SJSA1 (cell line): Measurements from ENCODE around the gene POMC. TPM values are rescaled to one million over a fixed set of nuclear protein-coding genes. Genes with fewer than 3 reads are reported as not detected.
"Not testable (repeated sequence)": the region's sequence is repeated elsewhere in the genome, so short reads cannot be mapped to it uniquely, and the experiment has no call there.

ENCODE experiments used
- DNase-seq, 2 experiments: peaks; one replicate each; pipeline ENCODE4 v3.0.0-alpha.2; 2015 to 2020; ENCODE audit warnings: low spot score in 2 of 2, low read depth in 1 of 2
- H3K27ac ChIP-seq: fragments of 250-450 bp; sonication (Bioruptor Pico); 2 replicates; pipeline ENCODE4 v1.5.1; 2020; ENCODE audit warnings: mild to moderate bottlenecking, moderate library complexity
- H3K27me3 ChIP-seq: fragments of 250-450 bp; sonication (Bioruptor Pico); replicated peaks from 2 replicates; pipeline ENCODE4 v1.5.1; 2020; ENCODE audit warnings: mild to moderate bottlenecking, moderate library complexity
- H3K36me3 ChIP-seq: fragments of 250-450 bp; sonication (Bioruptor Pico); 2 replicates; pipeline ENCODE4 v1.5.1; 2020; ENCODE audit warnings: mild to moderate bottlenecking
- H3K4me1 ChIP-seq: fragments of 250-450 bp; sonication (Bioruptor Pico); replicated peaks from 2 replicates; pipeline ENCODE4 v1.6.1; 2021; ENCODE audit warnings: mild to moderate bottlenecking
- H3K4me3 ChIP-seq: fragments of 250-450 bp; sonication (Bioruptor Pico); 2 replicates; pipeline ENCODE4 v1.5.1; 2020; ENCODE audit warnings: mild to moderate bottlenecking
- H3K9me3 ChIP-seq: fragments of 250-450 bp; sonication (Bioruptor Pico); replicated peaks from 2 replicates; pipeline ENCODE4 v1.5.1; 2020; ENCODE audit warnings: mild to moderate bottlenecking
- total RNA-seq: library from RNA; depleted of rRNA; stranded (reverse); fragments of >200 nt; shearing (Covaris generic); gene quantifications from 2 replicates; pipeline ENCODE4 v1.2.3, GENCODE V29; 2014

The POMC gene
- total RNA-seq, 1 experiment from 2014 or later = not detected

- Histone ChIP-seq H3K36me3 (no peaks in the 10 kb centered on the region), H3K4me1 (peaks cover 5% of the 10 kb centered on the region; the same call in 1 of the 2 replicates), H3K27me3 (peaks cover 55% of the 10 kb centered on the region), H3K4me3 (no peak overlapping the region), H3K27ac (no peak overlapping the region), H3K9me3 (no peaks in the 10 kb centered on the region)
- no peak for DNase-seq
Observed at GRCh38 chr2:25169073-25169470, 692 bp upstream of the POMC start.

- Histone ChIP-seq H3K27ac (no peak overlapping the region), H3K27me3 (peaks cover 55% of the 10 kb centered on the region)
- DNase-seq = no peak
Observed at GRCh38 chr2:25165992-25166875, 2.1 kb downstream of the POMC start.

GRCh38 chr2:25164561-25164960 is 3.8 kb downstream of the POMC start:
- DNase-seq = no peak
- peaks cover 45% of the 10 kb centered on the region for H3K27me3 ChIP-seq
- H3K4me3 ChIP-seq = no peak overlapping the region
- H3K27ac ChIP-seq = no peak overlapping the region
- no peaks in the 10 kb centered on the region for H3K9me3 ChIP-seq
- H3K36me3 ChIP-seq = no peaks in the 10 kb centered on the region
- peaks cover 5% of the 10 kb centered on the region; the same call in 1 of the 2 replicates for H3K4me1 ChIP-seq

More at GRCh38 chr2:25165992-25166875, 2.1 kb downstream of the POMC start:
- Histone ChIP-seq H3K4me3 (no peak overlapping the region), H3K36me3 (no peaks in the 10 kb centered on the region), H3K4me1 (peaks cover 5% of the 10 kb centered on the region; the same call in 1 of the 2 replicates), H3K9me3 (no peaks in the 10 kb centered on the region)

- H3K4me1 ChIP-seq, H3K36me3 ChIP-seq, DNase-seq, H3K4me3 ChIP-seq, H3K27ac ChIP-seq, H3K9me3 ChIP-seq: not testable (repeated sequence)
- H3K27me3 ChIP-seq = peaks cover 20% of the 10 kb centered on the region
Observed at GRCh38 chr2:25162061-25162460, 6.3 kb downstream of the POMC start.

GRCh38 chr2:25161055-25161781 is 7.2 kb downstream of the POMC start:
- no peaks in the 10 kb centered on the region for H3K36me3 ChIP-seq
- H3K4me1 ChIP-seq = no peaks in the 10 kb centered on the region
- no peak overlapping the region for H3K4me3 ChIP-seq
- no peak for DNase-seq
- no peaks in the 10 kb centered on the region for H3K9me3 ChIP-seq
- H3K27me3 ChIP-seq = peaks cover 12% of the 10 kb centered on the region; the same call in 1 of the 2 replicates
- no peak overlapping the region for H3K27ac ChIP-seq

- Histone ChIP-seq H3K9me3 (no peaks in the 10 kb centered on the region), H3K4me3 (no peak overlapping the region), H3K27ac (no peak overlapping the region), H3K4me1 (no peaks in the 10 kb centered on the region), H3K36me3 (no peaks in the 10 kb centered on the region), H3K27me3 (peaks cover 6% of the 10 kb centered on the region; the same call in 1 of the 2 replicates)
- no peak for DNase-seq
Observed at GRCh38 chr2:25160376-25160775, 8.0 kb downstream of the POMC start.

- Histone ChIP-seq H3K9me3 (no peaks in the 10 kb centered on the region), H3K4me1 (no peaks in the 10 kb centered on the region), H3K27ac (no peak overlapping the region), H3K36me3 (no peaks in the 10 kb centered on the region), H3K4me3 (no peak overlapping the region), H3K27me3 (peaks cover 3% of the 10 kb centered on the region; the same call in 1 of the 2 replicates)
- no peak for DNase-seq
Observed at GRCh38 chr2:25159949-25160348, 8.4 kb downstream of the POMC start.

- Histone ChIP-seq H3K4me1 (no peaks in the 10 kb centered on the region), H3K27me3 (no peaks in the 10 kb centered on the region), H3K4me3 (no peak overlapping the region), H3K36me3 (no peaks in the 10 kb centered on the region), H3K27ac (no peak overlapping the region), H3K9me3 (no peaks in the 10 kb centered on the region)
- no peak for DNase-seq
Observed at GRCh38 chr2:25158096-25158852, 10.1 kb downstream of the POMC start.

GRCh38 chr2:25155401-25155800 is 13.0 kb downstream of the POMC start:
- no peaks in the 10 kb centered on the region for H3K4me1 ChIP-seq
- no peak for DNase-seq
- H3K9me3 ChIP-seq = no peaks in the 10 kb centered on the region
- H3K27me3 ChIP-seq = no peaks in the 10 kb centered on the region
- H3K4me3 ChIP-seq = no peak overlapping the region
- no peak overlapping the region for H3K27ac ChIP-seq
- H3K36me3 ChIP-seq = no peaks in the 10 kb centered on the region

- Histone ChIP-seq H3K36me3 (no peaks in the 10 kb centered on the region), H3K4me1 (no peaks in the 10 kb centered on the region), H3K9me3 (no peaks in the 10 kb centered on the region), H3K27ac (no peak overlapping the region), H3K4me3 (no peak overlapping the region), H3K27me3 (no peaks in the 10 kb centered on the region)
- DNase-seq = no peak
Observed at GRCh38 chr2:25151718-25152117, 16.7 kb downstream of the POMC start.

- not testable (repeated sequence) for DNase-seq, H3K9me3 ChIP-seq, H3K36me3 ChIP-seq, H3K4me1 ChIP-seq, H3K4me3 ChIP-seq, H3K27ac ChIP-seq, H3K27me3 ChIP-seq
Observed at GRCh38 chr2:25150993-25151392, 17.4 kb downstream of the POMC start.

GRCh38 chr2:25149646-25150045 is 18.7 kb downstream of the POMC start:
- Histone ChIP-seq H3K36me3 (no peaks in the 10 kb centered on the region), H3K9me3 (no peaks in the 10 kb centered on the region), H3K4me1 (no peaks in the 10 kb centered on the region), H3K27me3 (no peaks in the 10 kb centered on the region), H3K4me3 (no peak overlapping the region), H3K27ac (no peak overlapping the region)
- DNase-seq = no peak

GRCh38 chr2:25146896-25147295 is 21.5 kb downstream of the POMC start:
- Histone ChIP-seq H3K36me3 (no peaks in the 10 kb centered on the region), H3K27ac (no peak overlapping the region), H3K27me3 (no peaks in the 10 kb centered on the region), H3K4me3 (no peak overlapping the region), H3K4me1 (no peaks in the 10 kb centered on the region), H3K9me3 (no peaks in the 10 kb centered on the region)
- DNase-seq = no peak
